SU-DHL-6 (cell line): ENCODE measurements around the gene TNNT2.

Experiments used
- H2AFZ ChIP-seq: fragments of 200-600 bp; sonication (generic); 2 replicates; pipeline ENCODE4 v1.6.1; 2014; ENCODE audit warnings: low read depth, mild to moderate bottlenecking, moderate library complexity, mixed read lengths, antibody characterized with exemption, low read length; ENCODE audit not compliant: severe bottlenecking
- H3F3A ChIP-seq: fragments of 200-600 bp; shearing (Covaris generic); 2 replicates; pipeline ENCODE4 v1.6.0; 2016; ENCODE audit warnings: antibody characterized with exemption, mild to moderate bottlenecking; ENCODE audit not compliant: insufficient read depth
- H3K27ac ChIP-seq: fragments of 200-600 bp; sonication (generic); 2 replicates; pipeline ENCODE4 v1.5.1; 2016; ENCODE audit warnings: low read depth, mild to moderate bottlenecking, low read length, moderate library complexity, mixed read lengths
- H3K27me3 ChIP-seq: fragments of 200-600 bp; sonication (generic), shearing (Covaris generic); 2 replicates; pipeline ENCODE4 v1.6.0; 2014; ENCODE audit warnings: mild to moderate bottlenecking, low read length
- H3K36me3 ChIP-seq: fragments of 200-600 bp; sonication (generic); 2 replicates; pipeline ENCODE4 v1.6.1; 2014; ENCODE audit warnings: mild to moderate bottlenecking, low read length, mixed read lengths
- H3K4me2 ChIP-seq: fragments of 300-600, 200-600 bp; shearing (Covaris generic), sonication (generic); 2 replicates; pipeline ENCODE4 v1.6.0; 2014; ENCODE audit warnings: low read length, low read depth, mild to moderate bottlenecking; ENCODE audit not compliant: poor library complexity, severe bottlenecking
- H3K4me3 ChIP-seq: fragments of 200-600 bp; sonication (generic); 2 replicates; pipeline ENCODE4 v1.5.1; 2014; ENCODE audit warnings: antibody characterized with exemption, low read length, mild to moderate bottlenecking, mixed read lengths; ENCODE audit not compliant: insufficient read depth, poor library complexity, severe bottlenecking
- H3K79me2 ChIP-seq: fragments of 200-600 bp; sonication (generic); 2 replicates; pipeline ENCODE4 v1.6.1; 2014; ENCODE audit warnings: mild to moderate bottlenecking, low read length, moderate library complexity; ENCODE audit not compliant: insufficient read depth
- H3K9ac ChIP-seq: fragments of 200-600 bp; sonication (generic); 2 replicates; pipeline ENCODE4 v1.7.0; 2014; ENCODE audit warnings: mild to moderate bottlenecking, low read length
- H3K9me2 ChIP-seq: fragments of 200-600 bp; sonication (generic); replicated peaks from 2 replicates; pipeline ENCODE4 v1.6.1; 2014; ENCODE audit warnings: low read length; ENCODE audit not compliant: insufficient read depth
- H3K9me3 ChIP-seq: fragments of 200-600 bp; sonication (generic); 2 replicates; pipeline ENCODE4 v1.6.1; 2014; ENCODE audit warnings: low read length, mixed read lengths; ENCODE audit not compliant: insufficient read depth
- H4K20me1 ChIP-seq: fragments of 200-600 bp; sonication (generic); 2 replicates; pipeline ENCODE4 v1.6.1; 2014; ENCODE audit warnings: low read depth, mild to moderate bottlenecking, antibody characterized with exemption, low read length, moderate library complexity, mixed read lengths
- CTCF ChIP-seq: fragments of 200-600 bp; sonication (generic); IDR thresholded peaks from one replicate; pipeline ENCODE4 v1.5.1; 2017; ENCODE audit warnings: antibody characterized with exemption, mild to moderate bottlenecking, low read length, moderate library complexity; ENCODE audit not compliant: insufficient read depth, poor library complexity, severe bottlenecking
- EZH2phosphoT487 ChIP-seq: fragments of 200-600 bp; sonication (generic), shearing (Covaris generic); conservative IDR thresholded peaks from 2 replicates; pipeline ENCODE4 v1.6.1; 2018; ENCODE audit warnings: mild to moderate bottlenecking, antibody characterized with exemption, low read length, moderate library complexity, mixed read lengths

Gene TNNT2

DNA sequence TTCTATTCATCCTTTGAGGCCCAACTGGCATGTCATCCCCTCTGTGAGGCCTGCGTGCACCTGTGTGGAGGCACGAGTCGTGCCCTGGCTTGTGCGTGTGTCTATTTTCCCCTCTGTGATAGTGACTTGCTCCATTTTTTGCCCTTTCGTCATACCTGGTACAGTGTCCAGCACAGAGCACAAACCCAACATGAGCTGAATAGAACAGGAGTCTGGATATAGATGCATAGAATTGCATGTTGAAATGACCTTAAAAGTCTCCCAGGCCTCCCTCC lies 32.5 kb downstream of the TNNT2 start:
- no peak for TF ChIP-seq CTCF
- no peak for TF ChIP-seq EZH2phosphoT487
- no peak overlapping the region for H3K27ac ChIP-seq
- no peak overlapping the region for H2AFZ ChIP-seq

GRCh38 chr1:201344206-201345080 lies 33.0 kb downstream of the TNNT2 start:
- H3K79me2 ChIP-seq = no peaks in the 10 kb centered on the region
- no peaks in the 10 kb centered on the region for H3K9me3 ChIP-seq
- H3K4me2 ChIP-seq = no peak overlapping the region
- H3K27me3 ChIP-seq = no peaks in the 10 kb centered on the region; the same call in 1 of the 2 replicates
- no peak overlapping the region for H3K27ac ChIP-seq
- no peak overlapping the region for H3K4me3 ChIP-seq
- TF ChIP-seq CTCF (no peak), EZH2phosphoT487 (no peak)
- H3F3A ChIP-seq = no peaks in the 10 kb centered on the region
- H2AFZ ChIP-seq = no peak overlapping the region
- no peaks in the 10 kb centered on the region for H3K36me3 ChIP-seq
- H4K20me1 ChIP-seq = no peaks in the 10 kb centered on the region
- no peak overlapping the region for H3K9ac ChIP-seq
- H3K9me2 ChIP-seq = no peaks in the 10 kb centered on the region

More for the DNA sequence above, 32.5 kb downstream of the TNNT2 start:
- Histone ChIP-seq H3K27me3 (no peaks in the 10 kb centered on the region; the same call in 1 of the 2 replicates), H3K4me2 (no peak overlapping the region), H3K79me2 (no peaks in the 10 kb centered on the region), H3K9ac (no peak overlapping the region), H4K20me1 (no peaks in the 10 kb centered on the region), H3K4me3 (no peak overlapping the region), H3F3A (no peaks in the 10 kb centered on the region), H3K9me3 (no peaks in the 10 kb centered on the region), H3K9me2 (no peaks in the 10 kb centered on the region), H3K36me3 (no peaks in the 10 kb centered on the region)

DNA sequence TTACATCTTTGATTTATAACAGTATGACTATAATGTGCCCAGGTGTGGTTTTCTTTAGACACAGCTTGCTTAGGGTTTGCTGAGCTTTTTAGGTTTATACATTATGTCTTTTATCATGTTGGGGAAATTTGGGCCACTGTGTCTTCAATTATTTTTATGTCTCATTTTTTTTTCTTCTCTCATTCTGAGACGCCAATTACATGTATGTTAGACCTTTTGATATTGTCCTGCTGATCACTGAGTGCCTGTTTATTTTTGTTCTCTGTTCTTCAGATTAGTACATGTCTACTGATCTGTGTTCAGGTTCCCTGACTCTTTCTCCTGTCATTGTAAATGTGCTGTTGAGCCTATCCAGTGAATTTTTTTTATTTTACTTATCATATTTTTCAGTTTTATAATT lies 36.1 kb downstream of the TNNT2 start:
- Histone ChIP-seq H3K36me3 (no peaks in the 10 kb centered on the region), H3K4me3 (no peak overlapping the region), H2AFZ (no peak overlapping the region), H3K9ac (no peak overlapping the region), H3K9me3 (no peaks in the 10 kb centered on the region), H3K79me2 (no peaks in the 10 kb centered on the region), H3F3A (no peaks in the 10 kb centered on the region), H3K9me2 (no peaks in the 10 kb centered on the region), H4K20me1 (no peaks in the 10 kb centered on the region), H3K4me2 (no peak overlapping the region), H3K27ac (no peak overlapping the region), H3K27me3 (no peaks in the 10 kb centered on the region; the same call in 1 of the 2 replicates)
- TF ChIP-seq CTCF (no peak), EZH2phosphoT487 (no peak)
